ENCODE results near the gene CNTN4.
"Not testable (repeated sequence)": the region's sequence is repeated elsewhere in the genome, so short reads cannot be mapped to it uniquely, and the experiment has no call there.

CNTN4 gene

GRCh38 chr3:2898591-2899353 lies 800.1 kb downstream of the CNTN4 start:
- Mint-ChIP-seq H3K27ac (no peak overlapping the region), H3K4me3 (no peak overlapping the region), H3K9me3 (no peaks in the 10 kb centered on the region), H3K36me3 (ENCODE audit: low read depth) (no peaks in the 10 kb centered on the region), H3K27me3 (ENCODE audit: low read depth, poor library complexity) (peaks cover 2% of the 10 kb centered on the region), H3K4me1 (peaks cover 5% of the 10 kb centered on the region)
- no peak for TF ChIP-seq CTCF (IDR thresholded peaks at IDR 0.05)
- DNase-seq, result no peak

- Mint-ChIP-seq H3K9me3 (no peaks in the 10 kb centered on the region), H3K4me3 (no peak overlapping the region), H3K4me1 (no peaks in the 10 kb centered on the region), H3K27me3 (ENCODE audit: low read depth, poor library complexity) (peaks cover 5% of the 10 kb centered on the region), H3K27ac (no peak overlapping the region), H3K36me3 (ENCODE audit: low read depth) (no peaks in the 10 kb centered on the region)
- TF ChIP-seq CTCF (IDR thresholded peaks at IDR 0.05), result no peak
- DNase-seq, result no peak
Observed at GRCh38 chr3:2904054-2904453, 805.4 kb downstream of the CNTN4 start.

- TF ChIP-seq CTCF (IDR thresholded peaks at IDR 0.05), result no peak
- H3K27ac Mint-ChIP-seq, result no peak overlapping the region
- no peaks in the 10 kb centered on the region for H3K36me3 Mint-ChIP-seq (ENCODE audit: low read depth)
- H3K4me1 Mint-ChIP-seq, result peaks cover 9% of the 10 kb centered on the region
- peaks cover 2% of the 10 kb centered on the region for H3K27me3 Mint-ChIP-seq (ENCODE audit: low read depth, poor library complexity)
- no peak for DNase-seq
- peaks cover 3% of the 10 kb centered on the region for H3K9me3 Mint-ChIP-seq
- no peak overlapping the region for H3K4me3 Mint-ChIP-seq
Observed at GRCh38 chr3:2908693-2909351, 810.2 kb downstream of the CNTN4 start.

- Mint-ChIP-seq H3K36me3 (ENCODE audit: low read depth) (peaks cover 5% of the 10 kb centered on the region), H3K9me3 (peaks cover 9% of the 10 kb centered on the region), H3K4me1 (peaks cover 9% of the 10 kb centered on the region), H3K27me3 (ENCODE audit: low read depth, poor library complexity) (peaks cover 2% of the 10 kb centered on the region), H3K4me3 (no peak overlapping the region), H3K27ac (peak overlapping the region; percentile 57)
- no peak for TF ChIP-seq CTCF (IDR thresholded peaks at IDR 0.05)
- no peak for DNase-seq
Observed at GRCh38 chr3:2910997-2911396, 812.3 kb downstream of the CNTN4 start.

GRCh38 chr3:2915826-2916225 lies 817.2 kb downstream of the CNTN4 start:
- Mint-ChIP-seq H3K27ac (no peak overlapping the region), H3K36me3 (ENCODE audit: low read depth) (peaks cover 9% of the 10 kb centered on the region), H3K4me3 (no peak overlapping the region), H3K4me1 (peaks cover 5% of the 10 kb centered on the region), H3K9me3 (peaks cover 35% of the 10 kb centered on the region), H3K27me3 (ENCODE audit: low read depth, poor library complexity) (peaks cover 3% of the 10 kb centered on the region)
- TF ChIP-seq CTCF (IDR thresholded peaks at IDR 0.05), result no peak
- no peak for DNase-seq

GRCh38 chr3:2916640-2917039 lies 818.0 kb downstream of the CNTN4 start:
- H3K36me3 Mint-ChIP-seq (ENCODE audit: low read depth); DNase-seq; H3K4me1 Mint-ChIP-seq; H3K4me3 Mint-ChIP-seq; H3K27ac Mint-ChIP-seq; H3K27me3 Mint-ChIP-seq (ENCODE audit: low read depth, poor library complexity): not testable (repeated sequence)
- H3K9me3 Mint-ChIP-seq, result peaks cover 33% of the 10 kb centered on the region

Data from nephron progenitor cell (in vitro differentiated cells).